GM21390 (cell line): ENCODE data around the gene CHST7.

Experiments
- ATAC-seq: cut with Tn5 transposase; IDR thresholded peaks from one replicate; pipeline ENCODE4 v1.9.1; 2021; ENCODE audit not compliant: unreplicated experiment

CHST7 gene

DNA sequence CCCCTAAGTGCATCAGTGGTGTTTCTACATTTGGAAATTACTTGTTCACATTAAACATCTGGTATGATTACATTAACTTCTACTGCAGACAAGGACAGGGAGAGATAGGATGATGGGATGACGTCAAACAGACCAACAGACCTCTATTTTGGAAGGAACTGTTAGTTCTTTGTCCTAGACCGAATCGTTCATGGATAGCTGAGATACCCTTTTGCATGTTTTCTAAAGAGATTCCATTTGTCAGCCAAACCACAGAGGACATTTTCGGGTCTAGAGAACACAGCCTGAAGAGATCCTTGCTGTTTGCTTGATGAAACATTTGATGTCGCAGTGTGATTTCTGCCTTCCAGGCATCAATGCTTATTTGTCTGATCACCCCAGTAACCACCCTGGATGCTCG lies 27.7 kb downstream of the CHST7 start:
- ATAC-seq, result no peak

DNA sequence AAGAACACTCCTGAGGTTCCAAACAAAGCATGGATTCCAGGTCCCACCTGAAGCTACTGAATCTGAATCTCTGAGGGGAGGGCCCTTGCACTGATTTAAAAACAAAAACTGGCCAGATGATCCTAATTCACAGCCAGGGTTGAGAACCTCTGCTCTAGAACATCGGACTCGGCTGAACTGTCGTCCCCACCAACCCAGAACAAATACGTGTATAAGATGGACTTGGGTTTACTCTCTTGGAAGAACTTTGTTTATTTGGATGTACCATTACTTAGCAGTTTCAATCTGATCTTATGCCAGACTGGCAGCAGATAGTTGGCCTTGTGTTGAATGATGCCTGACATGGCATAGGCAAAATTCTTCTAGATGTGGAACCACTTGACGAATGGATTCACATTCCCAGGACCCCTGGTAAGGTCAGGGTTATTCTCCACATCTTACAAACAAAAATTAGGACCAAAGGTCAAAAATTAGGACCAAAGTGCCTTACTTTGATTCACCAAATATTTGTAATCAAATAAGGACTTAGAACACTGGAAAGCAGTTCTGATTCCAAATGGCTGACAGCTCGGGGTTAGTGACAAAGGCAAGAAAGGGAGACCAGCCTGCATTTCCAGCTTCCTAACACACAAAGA lies 29.0 kb downstream of the CHST7 start:
- ATAC-seq, result no peak

DNA sequence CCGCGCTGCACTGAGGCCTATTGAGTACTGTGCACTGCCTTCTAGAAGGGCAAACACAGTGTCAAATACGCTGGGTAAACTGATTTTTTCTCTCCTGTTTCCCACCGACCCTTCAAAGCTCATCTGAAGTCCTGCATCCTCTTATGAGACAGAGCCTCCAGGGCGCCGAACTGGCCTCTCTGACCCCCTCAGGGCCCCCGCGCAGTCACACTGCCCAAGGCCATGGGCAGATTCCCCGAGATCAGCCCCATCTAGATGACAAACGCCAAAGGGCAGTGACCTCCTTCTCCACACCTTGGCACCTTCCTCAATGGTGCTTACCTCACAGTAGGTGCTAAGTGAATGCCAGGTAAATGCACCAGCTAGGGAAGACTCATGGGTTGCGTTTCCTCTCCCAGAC lies 34.4 kb downstream of the CHST7 start:
- ATAC-seq, result no peak

DNA sequence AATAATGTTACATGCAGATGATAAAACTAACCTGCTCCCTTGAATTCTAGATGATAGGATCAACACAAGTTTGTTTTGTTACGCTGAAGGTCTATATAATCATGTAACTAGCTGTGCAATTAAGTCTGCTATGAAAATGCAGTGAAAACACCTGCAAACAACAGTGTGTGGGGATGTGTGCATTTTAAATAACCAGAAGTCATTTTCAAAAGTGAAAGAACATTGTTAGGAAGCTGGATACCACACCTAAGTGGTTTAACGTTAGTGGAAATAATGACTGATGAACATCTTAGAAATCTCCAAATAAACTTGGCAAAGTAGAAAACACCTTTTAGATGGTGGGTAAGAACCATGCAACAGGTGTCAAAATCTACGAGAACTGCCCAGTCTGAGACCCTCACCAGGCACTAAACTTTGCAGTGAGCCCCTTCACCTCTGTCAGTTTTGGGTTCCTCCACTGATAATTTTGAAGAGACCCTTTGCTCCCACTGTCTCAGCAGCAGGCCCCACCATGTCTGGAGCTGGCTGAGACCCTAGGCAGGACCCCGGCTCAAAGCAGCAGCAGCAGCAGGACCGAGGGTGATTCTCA lies 36.6 kb downstream of the CHST7 start:
- no peak for ATAC-seq

GRCh38 chrX:46611658-46612362 lies 38.2 kb downstream of the CHST7 start:
- ATAC-seq, result no peak

DNA sequence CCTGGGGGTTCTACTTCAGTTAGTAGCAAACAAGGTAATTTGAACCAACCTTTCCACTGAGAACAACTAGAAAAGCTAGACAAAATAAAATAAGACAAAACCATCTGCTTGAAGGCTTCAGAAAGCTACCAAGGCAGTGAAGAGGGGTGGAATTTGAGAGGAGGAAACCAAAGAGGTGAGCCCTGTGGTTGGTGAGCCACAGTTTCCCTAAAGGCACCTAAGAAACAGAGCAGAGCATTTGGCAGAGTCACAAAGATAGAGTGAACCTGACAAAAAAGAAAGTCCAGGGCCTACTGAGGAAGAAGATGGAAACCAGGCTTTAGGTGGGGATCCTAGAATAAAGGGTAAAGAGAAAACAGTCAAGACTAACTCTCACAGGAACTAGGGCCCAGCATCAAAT lies 44.3 kb downstream of the CHST7 start:
- no peak for ATAC-seq

DNA sequence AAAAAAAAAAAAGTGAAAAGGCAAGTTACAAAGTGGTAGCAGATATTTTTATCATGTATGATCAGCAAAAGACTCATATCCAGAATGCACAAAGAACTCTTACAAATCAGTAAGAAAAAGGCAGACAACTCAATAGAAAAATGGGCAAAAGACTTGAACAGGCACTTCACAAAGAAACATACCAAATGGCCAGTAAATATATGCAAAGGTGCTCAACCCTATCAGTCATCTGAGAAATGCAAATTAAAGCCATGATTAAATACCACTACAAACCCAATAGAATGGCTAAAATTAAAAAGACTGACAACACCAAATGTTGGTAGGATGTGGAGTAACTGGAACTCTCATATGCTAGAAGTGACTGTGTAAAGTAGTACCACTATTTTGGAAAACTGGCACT lies 45.4 kb downstream of the CHST7 start:
- no peak for ATAC-seq

- no peak for ATAC-seq
Observed at GRCh38 chrX:46620505-46620904, 46.9 kb downstream of the CHST7 start.

GRCh38 chrX:46621572-46621971 lies 48.0 kb downstream of the CHST7 start:
- ATAC-seq, result no peak

DNA sequence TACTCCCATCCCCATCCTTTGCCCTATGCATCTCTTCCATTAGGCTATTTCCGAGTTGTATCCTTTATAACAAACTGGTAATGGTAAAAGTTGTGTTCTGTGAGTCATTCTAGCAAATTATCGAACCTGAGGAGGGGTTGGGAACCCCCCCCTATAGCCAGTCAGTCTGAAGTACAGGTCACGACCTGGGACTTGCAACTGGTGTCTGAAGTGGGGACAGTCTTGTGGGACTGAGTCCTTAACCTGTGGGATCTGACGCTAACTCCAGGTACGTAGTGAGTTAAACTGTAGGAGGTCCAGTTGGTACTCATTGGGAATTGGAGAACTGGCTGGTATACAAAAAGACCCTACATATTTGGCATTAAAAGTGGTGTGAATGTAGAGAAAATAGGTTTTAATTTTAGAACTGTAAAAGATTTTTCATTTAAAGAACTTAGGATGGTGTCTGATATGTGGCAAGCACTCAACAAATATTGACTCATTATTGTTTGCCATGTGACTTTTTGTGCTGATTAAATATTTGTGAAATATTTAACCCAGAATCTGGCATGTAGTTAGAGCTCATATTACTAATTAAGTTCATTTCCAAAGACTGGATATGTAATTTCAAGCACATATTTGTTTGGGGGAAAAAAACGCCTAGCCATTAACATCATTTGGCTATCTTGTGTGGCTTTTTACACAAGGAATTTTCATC lies 50.7 kb downstream of the CHST7 start:
- no peak for ATAC-seq

- no peak for ATAC-seq
Observed at GRCh38 chrX:46626566-46626965, 53.0 kb downstream of the CHST7 start.

GRCh38 chrX:46627062-46627461 lies 53.5 kb downstream of the CHST7 start:
- no peak for ATAC-seq

DNA sequence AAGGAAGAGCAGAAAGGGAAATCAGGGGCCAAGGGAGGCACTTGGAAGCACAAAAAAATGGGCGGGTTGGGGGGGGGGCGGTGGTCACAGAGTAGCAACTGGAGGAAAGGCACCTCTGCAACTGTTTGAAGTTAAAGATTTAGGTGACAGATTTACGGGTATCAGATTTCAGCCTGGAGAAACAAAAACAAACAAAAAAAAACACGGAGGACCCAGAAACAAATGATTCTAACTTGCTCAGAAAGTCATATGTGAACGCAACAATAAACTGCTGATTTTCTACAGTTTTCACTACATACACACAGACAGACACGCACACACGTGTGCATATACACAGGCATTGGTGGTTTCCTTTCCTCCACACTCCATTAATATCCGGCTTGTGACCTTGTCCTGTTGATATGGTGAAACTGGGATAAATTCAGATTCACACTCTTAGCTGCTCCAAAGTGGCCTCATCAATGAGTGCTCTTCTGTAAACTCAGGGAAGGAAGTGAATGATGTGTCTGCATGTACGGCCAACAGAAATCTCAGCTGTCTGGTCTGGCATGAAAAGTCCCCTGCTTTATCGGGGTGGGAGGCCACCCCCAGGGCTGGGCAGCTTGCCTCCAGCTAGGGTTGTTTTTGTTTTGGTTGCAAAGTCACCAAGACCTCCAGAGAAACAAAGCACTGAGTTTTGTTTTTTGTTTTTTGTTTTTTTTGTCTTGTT lies 54.3 kb downstream of the CHST7 start:
- ATAC-seq, result no peak

- peak; percentile 85 for ATAC-seq
Observed at GRCh38 chrX:46628460-46629371, 55.2 kb downstream of the CHST7 start.

GRCh38 chrX:46630141-46630540 lies 56.6 kb downstream of the CHST7 start:
- ATAC-seq, result no peak

- no peak for ATAC-seq
Observed at GRCh38 chrX:46634577-46634976, 61.0 kb downstream of the CHST7 start.

- ATAC-seq, result no peak
Observed at GRCh38 chrX:46635186-46635585, 61.6 kb downstream of the CHST7 start.

- ATAC-seq, result no peak
Observed at GRCh38 chrX:46636223-46636622, 62.7 kb downstream of the CHST7 start.

- ATAC-seq, result no peak
Observed at GRCh38 chrX:46637938-46638337, 64.4 kb downstream of the CHST7 start.

DNA sequence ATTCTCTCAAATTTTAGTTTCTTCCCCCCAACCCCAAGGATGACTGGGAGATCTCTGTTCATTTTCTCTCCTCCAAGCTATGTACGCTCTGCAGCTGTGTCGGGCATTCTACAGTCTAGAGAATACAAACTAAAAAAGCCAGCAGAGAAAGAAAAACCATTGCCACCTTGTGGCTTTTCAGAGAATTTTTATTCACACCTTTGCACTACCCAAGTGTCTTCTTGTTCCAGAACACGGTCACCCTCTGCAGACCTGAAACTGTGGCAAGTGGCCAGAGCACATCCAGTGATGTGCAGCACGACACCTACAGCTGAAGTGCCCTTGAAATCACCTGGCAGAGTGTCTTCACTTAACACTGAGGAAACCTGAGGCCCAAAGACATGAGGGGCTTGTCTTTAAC lies 68.6 kb downstream of the CHST7 start:
- no peak for ATAC-seq
